ENCODE measurements around the gene GRAMD1B. TPM values are rescaled to one million over a fixed set of nuclear protein-coding genes. Genes with fewer than 3 reads are reported as not detected.
A peak's percentile ranks its signal among the peaks of the same experiment; 100 is the strongest.

The GRAMD1B gene
- total and polyA plus RNA-seq, 2 donors (not counting 1 experiment from before 2014, with no cell fraction given), result 0.58 to 11.6 TPM

GRCh38 chr11:123407130-123407995, 22.7 kb upstream of the GRAMD1B start:
- CTCF ChIA-PET, result interaction anchor here (0.6 to 6.6 kb wide), 32 partner anchors 10 to 350 kb away, joined by 3 to 108 read pairs (median 4); partner anchors contain the start of gene GRAMD1B
- peaks cover 2% of the 10 kb centered on the region for H3K27me3 Mint-ChIP-seq
- H2AFZ ChIP-seq (ENCODE audit: insufficient read depth, low read depth, low read length, poor library complexity, severe bottlenecking), result no peak overlapping the region
- no peak overlapping the region for H3K9ac ChIP-seq (ENCODE audit: low read length)
- DNase-seq, result peak; percentile 39
- no peaks in the 10 kb centered on the region for H3K9me3 Mint-ChIP-seq (ENCODE audit: insufficient read depth)
- intact Hi-C loops (cut with micrococcal nuclease), result no loop called here
- H3K27ac Mint-ChIP-seq, result no peak overlapping the region
- no peaks in the 10 kb centered on the region for H3K9me3 ChIP-seq (ENCODE audit: control extremely low read depth in 1 of 3, control insufficient read depth in 2 of 3, insufficient read depth in 1 of 3, low read length in 2 of 3)
- no peak overlapping the region for H3K4me2 ChIP-seq (replicated peaks; ENCODE audit: low read depth, low read length, poor library complexity, severe bottlenecking)
- H3K4me1 Mint-ChIP-seq, result peaks cover 12% of the 10 kb centered on the region
- no peak overlapping the region for H3K27ac ChIP-seq (ENCODE audit: low read length in 2 of 2)
- H3K4me1 ChIP-seq (ENCODE audit: control insufficient read depth in 2 of 2, insufficient read depth in 2 of 2, low read length in 2 of 2), result no peaks in the 10 kb centered on the region
- no peaks in the 10 kb centered on the region for H3K79me2 ChIP-seq (ENCODE audit: control insufficient read depth, insufficient read depth, low read length)
- 6% methylated on average over 7 of the region's 7 CpGs for WGBS (ENCODE audit: insufficient coverage)
- ATAC-seq (ENCODE audit: low read depth), result peak; percentile 39
- H4K20me1 ChIP-seq (ENCODE audit: control insufficient read depth, insufficient read depth, low read length, poor library complexity, severe bottlenecking), result no peaks in the 10 kb centered on the region
- no peaks in the 10 kb centered on the region for H3K36me3 ChIP-seq (replicated peaks in 1 of 2; ENCODE audit: control extremely low read depth in 1 of 2, control insufficient read depth in 1 of 2, extremely low read depth in 1 of 2, insufficient read depth in 2 of 2, low read length in 1 of 2)
- POLR2A ChIA-PET, result no interaction called here
- no peak overlapping the region for H3K4me3 Mint-ChIP-seq
- TF ChIP-seq, protein P1, sequence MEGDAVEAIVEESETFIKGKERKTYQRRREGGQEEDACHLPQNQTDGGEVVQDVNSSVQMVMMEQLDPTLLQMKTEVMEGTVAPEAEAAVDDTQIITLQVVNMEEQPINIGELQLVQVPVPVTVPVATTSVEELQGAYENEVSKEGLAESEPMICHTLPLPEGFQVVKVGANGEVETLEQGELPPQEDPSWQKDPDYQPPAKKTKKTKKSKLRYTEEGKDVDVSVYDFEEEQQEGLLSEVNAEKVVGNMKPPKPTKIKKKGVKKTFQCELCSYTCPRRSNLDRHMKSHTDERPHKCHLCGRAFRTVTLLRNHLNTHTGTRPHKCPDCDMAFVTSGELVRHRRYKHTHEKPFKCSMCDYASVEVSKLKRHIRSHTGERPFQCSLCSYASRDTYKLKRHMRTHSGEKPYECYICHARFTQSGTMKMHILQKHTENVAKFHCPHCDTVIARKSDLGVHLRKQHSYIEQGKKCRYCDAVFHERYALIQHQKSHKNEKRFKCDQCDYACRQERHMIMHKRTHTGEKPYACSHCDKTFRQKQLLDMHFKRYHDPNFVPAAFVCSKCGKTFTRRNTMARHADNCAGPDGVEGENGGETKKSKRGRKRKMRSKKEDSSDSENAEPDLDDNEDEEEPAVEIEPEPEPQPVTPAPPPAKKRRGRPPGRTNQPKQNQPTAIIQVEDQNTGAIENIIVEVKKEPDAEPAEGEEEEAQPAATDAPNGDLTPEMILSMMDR (IDR thresholded peaks at IDR 0.05), result peak; percentile 59
- no peak for TF ChIP-seq EZH2 (IDR thresholded peaks at IDR 0.05; ENCODE audit: borderline replicate concordance, insufficient read depth, low read depth, low read length, poor library complexity, severe bottlenecking)
- H3K27me3 ChIP-seq (replicated peaks in 1 of 4; ENCODE audit: control extremely low read depth in 1 of 4, control insufficient read depth in 3 of 4, insufficient read depth in 4 of 4, low read length in 3 of 4), result peaks cover 0 to 2% (median 0%) of the 10 kb centered on the region in 4 experiments
- no peak overlapping the region for H3K4me3 ChIP-seq (ENCODE audit: control extremely low read depth in 1 of 5, extremely low read depth in 1 of 5, insufficient read depth in 1 of 5, low read depth in 2 of 5, low read length in 4 of 5)

DNA sequence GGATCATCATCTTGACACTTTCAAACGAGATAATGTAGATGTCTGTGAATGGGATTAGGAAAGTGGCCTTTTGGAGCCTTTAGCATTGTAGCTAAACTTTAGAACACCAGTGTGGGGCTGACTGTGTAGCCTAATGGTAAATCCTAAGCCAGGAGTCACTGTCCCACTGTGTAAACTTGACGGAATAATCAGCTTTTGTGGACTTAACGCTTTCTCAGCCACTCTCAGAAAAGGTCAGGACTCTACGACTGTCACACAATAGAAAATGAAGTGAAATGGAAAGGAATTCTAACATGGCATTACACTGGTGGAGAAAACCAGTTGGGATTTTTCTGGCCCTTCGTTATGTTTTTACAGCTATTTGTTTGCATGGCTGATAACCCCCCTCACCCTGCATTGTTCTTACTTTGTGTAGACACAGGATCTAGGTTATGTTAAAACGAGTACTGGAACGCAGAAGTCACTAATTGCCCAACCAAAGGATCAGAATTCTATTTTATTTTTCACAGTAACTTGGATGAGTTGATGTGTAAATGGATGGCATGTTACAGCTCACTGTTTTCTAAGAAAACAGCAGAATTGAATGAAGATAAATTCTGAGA, 22.0 kb upstream of the GRAMD1B start:
- H3K4me3 Mint-ChIP-seq, result no peak overlapping the region
- ChIA-PET POLR2A (no interaction called here), CTCF (interaction anchor here (0.6 to 6.6 kb wide), 32 partner anchors 9 to 299 kb away, joined by 3 to 108 read pairs (median 4); partner anchors contain the start of gene GRAMD1B)
- no peak for ATAC-seq (ENCODE audit: low read depth)
- no peaks in the 10 kb centered on the region for H3K36me3 ChIP-seq (replicated peaks in 1 of 2; ENCODE audit: control extremely low read depth in 1 of 2, control insufficient read depth in 1 of 2, extremely low read depth in 1 of 2, insufficient read depth in 2 of 2, low read length in 1 of 2)
- H3K9me3 ChIP-seq (ENCODE audit: control extremely low read depth in 1 of 3, control insufficient read depth in 2 of 3, insufficient read depth in 1 of 3, low read length in 2 of 3), result no peaks in the 10 kb centered on the region
- peaks cover 2% of the 10 kb centered on the region for H3K27me3 Mint-ChIP-seq
- no peak overlapping the region for H3K27ac ChIP-seq (ENCODE audit: low read length in 2 of 2)
- WGBS (ENCODE audit: insufficient coverage), result 76% methylated on average over 3 of the region's 7 CpGs
- intact Hi-C loops (cut with micrococcal nuclease), result no loop called here
- H3K9me3 Mint-ChIP-seq (ENCODE audit: insufficient read depth), result no peaks in the 10 kb centered on the region
- no peak overlapping the region for H3K4me2 ChIP-seq (replicated peaks; ENCODE audit: low read depth, low read length, poor library complexity, severe bottlenecking)
- no peaks in the 10 kb centered on the region for H4K20me1 ChIP-seq (ENCODE audit: control insufficient read depth, insufficient read depth, low read length, poor library complexity, severe bottlenecking)
- H3K4me1 Mint-ChIP-seq, result peaks cover 12% of the 10 kb centered on the region
- H3K79me2 ChIP-seq (ENCODE audit: control insufficient read depth, insufficient read depth, low read length), result no peaks in the 10 kb centered on the region
- H3K27me3 ChIP-seq (replicated peaks in 1 of 4; ENCODE audit: control extremely low read depth in 1 of 4, control insufficient read depth in 3 of 4, insufficient read depth in 4 of 4, low read length in 3 of 4), result peaks cover 0 to 2% (median 0%) of the 10 kb centered on the region in 4 experiments
- H3K4me3 ChIP-seq (ENCODE audit: control extremely low read depth in 1 of 5, extremely low read depth in 1 of 5, insufficient read depth in 1 of 5, low read depth in 2 of 5, low read length in 4 of 5), result no peak overlapping the region
- DNase-seq, result no peak
- H3K9ac ChIP-seq (ENCODE audit: low read length), result no peak overlapping the region
- no peak overlapping the region for H3K27ac Mint-ChIP-seq
- no peak overlapping the region for H2AFZ ChIP-seq (ENCODE audit: insufficient read depth, low read depth, low read length, poor library complexity, severe bottlenecking)
- no peaks in the 10 kb centered on the region for H3K4me1 ChIP-seq (ENCODE audit: control insufficient read depth in 2 of 2, insufficient read depth in 2 of 2, low read length in 2 of 2)
- no peak for TF ChIP-seq EZH2 (IDR thresholded peaks at IDR 0.05; ENCODE audit: borderline replicate concordance, insufficient read depth, low read depth, low read length, poor library complexity, severe bottlenecking)
- TF ChIP-seq, protein P1 (IDR thresholded peaks at IDR 0.05), result no peak
